22Rv1 (cell line): ENCODE results near the gene ACLY.

ENCODE experiments used
- ZFX ChIP-seq: fragments of 450-650 bp; IDR thresholded peaks from 2 replicates; pipeline ENCODE4 v1.6.1; 2017; ENCODE audit warnings: antibody characterized with exemption, borderline replicate concordance
- TF ChIP-seq, protein P1 (sequence below): fragments of 450-650 bp; IDR thresholded peaks from 2 replicates; pipeline ENCODE4 v1.5.1; 2017; ENCODE audit warnings: mild to moderate bottlenecking

DNA sequence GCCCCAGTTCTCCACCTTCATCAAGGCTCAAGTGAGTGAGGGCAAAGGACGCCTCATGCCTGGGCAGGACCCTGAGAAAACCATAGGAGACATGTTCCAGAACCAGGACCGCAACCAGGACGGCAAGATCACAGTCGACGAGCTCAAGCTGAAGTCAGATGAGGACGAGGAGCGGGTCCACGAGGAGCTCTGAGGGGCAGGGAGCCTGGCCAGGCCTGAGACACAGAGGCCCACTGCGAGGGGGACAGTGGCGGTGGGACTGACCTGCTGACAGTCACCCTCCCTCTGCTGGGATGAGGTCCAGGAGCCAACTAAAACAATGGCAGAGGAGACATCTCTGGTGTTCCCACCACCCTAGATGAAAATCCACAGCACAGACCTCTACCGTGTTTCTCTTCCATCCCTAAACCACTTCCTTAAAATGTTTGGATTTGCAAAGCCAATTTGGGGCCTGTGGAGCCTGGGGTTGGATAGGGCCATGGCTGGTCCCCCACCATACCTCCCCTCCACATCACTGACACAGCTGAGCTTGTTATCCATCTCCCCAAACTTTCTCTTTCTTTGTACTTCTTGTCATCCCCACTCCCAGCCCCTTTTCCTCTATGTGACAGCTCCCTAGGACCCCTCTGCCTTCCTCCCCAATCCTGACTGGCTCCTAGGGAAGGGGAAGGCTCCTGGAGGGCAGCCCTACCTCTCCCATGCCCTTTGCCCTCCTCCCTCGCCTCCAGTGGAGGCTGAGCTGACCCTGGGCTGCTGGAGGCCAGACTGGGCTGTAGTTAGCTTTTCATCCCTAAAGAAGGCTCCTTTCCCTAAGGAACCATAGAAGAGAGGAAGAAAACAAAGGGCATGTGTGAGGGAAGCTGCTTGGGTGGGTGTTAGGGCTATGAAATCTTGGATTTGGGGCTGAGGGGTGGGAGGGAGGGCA, 96.3 kb downstream of the ACLY start:
- TF ChIP-seq, protein P1, sequence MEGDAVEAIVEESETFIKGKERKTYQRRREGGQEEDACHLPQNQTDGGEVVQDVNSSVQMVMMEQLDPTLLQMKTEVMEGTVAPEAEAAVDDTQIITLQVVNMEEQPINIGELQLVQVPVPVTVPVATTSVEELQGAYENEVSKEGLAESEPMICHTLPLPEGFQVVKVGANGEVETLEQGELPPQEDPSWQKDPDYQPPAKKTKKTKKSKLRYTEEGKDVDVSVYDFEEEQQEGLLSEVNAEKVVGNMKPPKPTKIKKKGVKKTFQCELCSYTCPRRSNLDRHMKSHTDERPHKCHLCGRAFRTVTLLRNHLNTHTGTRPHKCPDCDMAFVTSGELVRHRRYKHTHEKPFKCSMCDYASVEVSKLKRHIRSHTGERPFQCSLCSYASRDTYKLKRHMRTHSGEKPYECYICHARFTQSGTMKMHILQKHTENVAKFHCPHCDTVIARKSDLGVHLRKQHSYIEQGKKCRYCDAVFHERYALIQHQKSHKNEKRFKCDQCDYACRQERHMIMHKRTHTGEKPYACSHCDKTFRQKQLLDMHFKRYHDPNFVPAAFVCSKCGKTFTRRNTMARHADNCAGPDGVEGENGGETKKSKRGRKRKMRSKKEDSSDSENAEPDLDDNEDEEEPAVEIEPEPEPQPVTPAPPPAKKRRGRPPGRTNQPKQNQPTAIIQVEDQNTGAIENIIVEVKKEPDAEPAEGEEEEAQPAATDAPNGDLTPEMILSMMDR = no peak
- TF ChIP-seq ZFX = no peak
